ENCODE data around the gene DGCR2.

- TF ChIP-seq RAD21 (IDR thresholded peaks at IDR 0.05; ENCODE audit: low read length) (no peak), POLR2A (IDR thresholded peaks at IDR 0.05; ENCODE audit: low read depth, low read length) (no peak), RCOR1 (IDR thresholded peaks at IDR 0.05; ENCODE audit: insufficient replicate concordance, low read length) (no peak), SMC3 (IDR thresholded peaks at IDR 0.05; ENCODE audit: low read depth, low read length) (no peak), BHLHE40 (IDR thresholded peaks at IDR 0.05; ENCODE audit: low read depth, low read length) (no peak), RFX5 (IDR thresholded peaks at IDR 0.05; ENCODE audit: low read depth, low read length) (no peak), USF2 (IDR thresholded peaks at IDR 0.05; ENCODE audit: low read depth, low read length) (no peak), MAZ (IDR thresholded peaks at IDR 0.05; ENCODE audit: borderline replicate concordance, low read depth, low read length) (no peak), NFE2L2 (IDR thresholded peaks at IDR 0.05; ENCODE audit: low read depth, low read length) (no peak), CEBPB (IDR thresholded peaks at IDR 0.05; ENCODE audit: low read depth, low read length) (no peak), MAFK (IDR thresholded peaks at IDR 0.05; ENCODE audit: low read depth, low read length) (no peak), FOS (IDR thresholded peaks at IDR 0.05; ENCODE audit: low read depth, low read length) (no peak)
- TF ChIP-seq, protein P1, sequence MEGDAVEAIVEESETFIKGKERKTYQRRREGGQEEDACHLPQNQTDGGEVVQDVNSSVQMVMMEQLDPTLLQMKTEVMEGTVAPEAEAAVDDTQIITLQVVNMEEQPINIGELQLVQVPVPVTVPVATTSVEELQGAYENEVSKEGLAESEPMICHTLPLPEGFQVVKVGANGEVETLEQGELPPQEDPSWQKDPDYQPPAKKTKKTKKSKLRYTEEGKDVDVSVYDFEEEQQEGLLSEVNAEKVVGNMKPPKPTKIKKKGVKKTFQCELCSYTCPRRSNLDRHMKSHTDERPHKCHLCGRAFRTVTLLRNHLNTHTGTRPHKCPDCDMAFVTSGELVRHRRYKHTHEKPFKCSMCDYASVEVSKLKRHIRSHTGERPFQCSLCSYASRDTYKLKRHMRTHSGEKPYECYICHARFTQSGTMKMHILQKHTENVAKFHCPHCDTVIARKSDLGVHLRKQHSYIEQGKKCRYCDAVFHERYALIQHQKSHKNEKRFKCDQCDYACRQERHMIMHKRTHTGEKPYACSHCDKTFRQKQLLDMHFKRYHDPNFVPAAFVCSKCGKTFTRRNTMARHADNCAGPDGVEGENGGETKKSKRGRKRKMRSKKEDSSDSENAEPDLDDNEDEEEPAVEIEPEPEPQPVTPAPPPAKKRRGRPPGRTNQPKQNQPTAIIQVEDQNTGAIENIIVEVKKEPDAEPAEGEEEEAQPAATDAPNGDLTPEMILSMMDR (conservative IDR thresholded peaks at IDR 0.05; ENCODE audit: low read depth, low read length) = no peak
- TF ChIP-seq, protein P2, sequence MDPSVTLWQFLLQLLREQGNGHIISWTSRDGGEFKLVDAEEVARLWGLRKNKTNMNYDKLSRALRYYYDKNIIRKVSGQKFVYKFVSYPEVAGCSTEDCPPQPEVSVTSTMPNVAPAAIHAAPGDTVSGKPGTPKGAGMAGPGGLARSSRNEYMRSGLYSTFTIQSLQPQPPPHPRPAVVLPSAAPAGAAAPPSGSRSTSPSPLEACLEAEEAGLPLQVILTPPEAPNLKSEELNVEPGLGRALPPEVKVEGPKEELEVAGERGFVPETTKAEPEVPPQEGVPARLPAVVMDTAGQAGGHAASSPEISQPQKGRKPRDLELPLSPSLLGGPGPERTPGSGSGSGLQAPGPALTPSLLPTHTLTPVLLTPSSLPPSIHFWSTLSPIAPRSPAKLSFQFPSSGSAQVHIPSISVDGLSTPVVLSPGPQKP (IDR thresholded peaks at IDR 0.05; ENCODE audit: borderline replicate concordance, low read depth, low read length) = no peak
These were observed 5.1 kb downstream of the DGCR2 start for GRCh38 chr22:19117111-19117512.

Data from IMR-90 (cell line).